Measurements from ENCODE around the gene MAPK8IP1.

Gene MAPK8IP1

GRCh38 chr11:45909594-45910475 is 24.4 kb downstream of the MAPK8IP1 start:
- DNase-seq (ENCODE audit: low read depth in 1 of 2, low spot score in 1 of 2): no peak
- Histone ChIP-seq H3K4me3 (replicated peaks; ENCODE audit: insufficient read depth, low read length) (no peak overlapping the region), H3K27me3 (ENCODE audit: insufficient read depth, poor library complexity, severe bottlenecking) (no peaks in the 10 kb centered on the region), H3K27ac (replicated peaks) (no peak overlapping the region)
- TF ChIP-seq GABPA (IDR thresholded peaks at IDR 0.05; ENCODE audit: low read depth) (no peak), REST (IDR thresholded peaks at IDR 0.05; ENCODE audit: insufficient replicate concordance, low read depth) (no peak), SPI1 (IDR thresholded peaks at IDR 0.05; ENCODE audit: borderline replicate concordance, low read depth) (no peak), CTCF (IDR thresholded peaks at IDR 0.05; ENCODE audit: insufficient read depth, low read length) (no peak), POLR2AphosphoS5 (IDR thresholded peaks at IDR 0.05; ENCODE audit: low read depth) (no peak)

GRCh38 chr11:45910623-45911022 is 25.2 kb downstream of the MAPK8IP1 start:
- TF ChIP-seq POLR2AphosphoS5 (IDR thresholded peaks at IDR 0.05; ENCODE audit: low read depth): no peak
- TF ChIP-seq REST (IDR thresholded peaks at IDR 0.05; ENCODE audit: insufficient replicate concordance, low read depth): no peak
- no peak for TF ChIP-seq GABPA (IDR thresholded peaks at IDR 0.05; ENCODE audit: low read depth)
- no peak for TF ChIP-seq SPI1 (IDR thresholded peaks at IDR 0.05; ENCODE audit: borderline replicate concordance, low read depth)
- no peak for TF ChIP-seq CTCF (IDR thresholded peaks at IDR 0.05; ENCODE audit: insufficient read depth, low read length)
- Histone ChIP-seq H3K27me3 (ENCODE audit: insufficient read depth, poor library complexity, severe bottlenecking) (no peaks in the 10 kb centered on the region), H3K4me3 (replicated peaks; ENCODE audit: insufficient read depth, low read length) (no peak overlapping the region), H3K27ac (replicated peaks) (no peak overlapping the region)
- no peak for DNase-seq (ENCODE audit: low read depth in 1 of 2, low spot score in 1 of 2)

GRCh38 chr11:45913514-45913913 is 28.1 kb downstream of the MAPK8IP1 start:
- Histone ChIP-seq H3K4me3 (replicated peaks; ENCODE audit: insufficient read depth, low read length) (no peak overlapping the region), H3K27ac (replicated peaks) (no peak overlapping the region), H3K27me3 (ENCODE audit: insufficient read depth, poor library complexity, severe bottlenecking) (no peaks in the 10 kb centered on the region)
- no peak for DNase-seq (ENCODE audit: low read depth in 1 of 2, low spot score in 1 of 2)
- TF ChIP-seq REST (IDR thresholded peaks at IDR 0.05; ENCODE audit: insufficient replicate concordance, low read depth) (no peak), POLR2AphosphoS5 (IDR thresholded peaks at IDR 0.05; ENCODE audit: low read depth) (no peak), SPI1 (IDR thresholded peaks at IDR 0.05; ENCODE audit: borderline replicate concordance, low read depth) (no peak), GABPA (IDR thresholded peaks at IDR 0.05; ENCODE audit: low read depth) (no peak), CTCF (IDR thresholded peaks at IDR 0.05; ENCODE audit: insufficient read depth, low read length) (no peak)

Data from HL-60 (cell line).